ENCODE results near the gene ALDH3B2.
"Not testable (repeated sequence)": the region's sequence is repeated elsewhere in the genome, so short reads cannot be mapped to it uniquely, and the experiment has no call there.

The ALDH3B2 gene

GRCh38 chr11:67674442-67674871 lies at the start of gene ALDH3B2:
Gene ALDH3B2 (minus strand): TSS chr11:67674623. CDS start chr11:67666935, 7,688 bp downstream.
- no peak for ATAC-seq

GRCh38 chr11:67723036-67723435 lies 48.6 kb upstream of the ALDH3B2 start:
- not testable (repeated sequence) for ATAC-seq

- ATAC-seq: not testable (repeated sequence)
These were observed 41.8 kb upstream of the ALDH3B2 start for GRCh38 chr11:67716226-67716625.

GRCh38 chr11:67715801-67716200 lies 41.4 kb upstream of the ALDH3B2 start:
- ATAC-seq: not testable (repeated sequence)

- ATAC-seq: not testable (repeated sequence)
These were observed 39.6 kb upstream of the ALDH3B2 start for GRCh38 chr11:67713892-67714509.

GRCh38 chr11:67711676-67712075 lies 37.3 kb upstream of the ALDH3B2 start:
- not testable (repeated sequence) for ATAC-seq

GRCh38 chr11:67711212-67711611 lies 36.8 kb upstream of the ALDH3B2 start:
- not testable (repeated sequence) for ATAC-seq

- ATAC-seq: not testable (repeated sequence)
These were observed 35.4 kb upstream of the ALDH3B2 start for GRCh38 chr11:67709806-67710205.

GRCh38 chr11:67705264-67705663 lies 30.8 kb upstream of the ALDH3B2 start:
- no peak for ATAC-seq

GRCh38 chr11:67704524-67704923 lies 30.1 kb upstream of the ALDH3B2 start:
- no peak for ATAC-seq

- ATAC-seq: not testable (repeated sequence)
These were observed 29.3 kb upstream of the ALDH3B2 start for GRCh38 chr11:67703709-67704108.

GRCh38 chr11:67700548-67701262 lies 26.3 kb upstream of the ALDH3B2 start:
- ATAC-seq: no peak

- no peak for ATAC-seq
These were observed 25.7 kb upstream of the ALDH3B2 start for GRCh38 chr11:67700141-67700540.

GRCh38 chr11:67699521-67699920 lies 25.1 kb upstream of the ALDH3B2 start:
- no peak for ATAC-seq

GRCh38 chr11:67698247-67698646 lies 23.8 kb upstream of the ALDH3B2 start:
- peak in 1 of 2 donors; percentile 44 for ATAC-seq

GRCh38 chr11:67697846-67698245 lies 23.4 kb upstream of the ALDH3B2 start:
- no peak for ATAC-seq

- no peak for ATAC-seq
These were observed 22.6 kb upstream of the ALDH3B2 start for GRCh38 chr11:67696998-67697397.

GRCh38 chr11:67695606-67696005 lies 21.2 kb upstream of the ALDH3B2 start:
- no peak for ATAC-seq

- no peak for ATAC-seq
These were observed 20.6 kb upstream of the ALDH3B2 start for GRCh38 chr11:67694875-67695555.

- no peak for ATAC-seq
These were observed 16.7 kb upstream of the ALDH3B2 start for GRCh38 chr11:67691149-67691548.

GRCh38 chr11:67689178-67689577 lies 14.8 kb upstream of the ALDH3B2 start:
- no peak for ATAC-seq

GRCh38 chr11:67687986-67688385 lies 13.6 kb upstream of the ALDH3B2 start:
- no peak for ATAC-seq

GRCh38 chr11:67685641-67686332 lies 11.4 kb upstream of the ALDH3B2 start:
- not testable (repeated sequence) for ATAC-seq

Data from activated CD4-positive, CD25-positive, alpha-beta regulatory T cell treated with anti-CD3 and anti-CD28 coated beads, Interleukin-2, amount 50 U/mL, for 24 hours (primary cell).